Common myeloid progenitor, CD34-positive (primary cell): ENCODE results near the gene TOP1.
A peak's percentile ranks its signal among the peaks of the same experiment; 100 is the strongest.

Experiments
- CTCF ChIA-PET: fragments of 350-600 bp; sonication (Branson Sonifier 250); formaldehyde crosslinking; loops from one replicate; lab custom pipeline; 2021; ENCODE audit warnings: antibody characterized with exemption; lab: Charles Lee
- POLR2A ChIA-PET: fragments of 350-600 bp; sonication (Branson Sonifier 250); formaldehyde crosslinking; loops from one replicate; lab custom pipeline; 2021; ENCODE audit warnings: antibody characterized with exemption; lab: Charles Lee
- DNase-seq, 3 donors: peaks; one replicate each; pipeline versions ENCODE4 v3.0.0 to v3.0.0-alpha.2; 2013
- H3K27ac ChIP-seq, 2 experiments: 1 replicate in 1 of 2; 2 replicates in 1 of 2; pipeline ENCODE4 v1.7.0; 2013; ENCODE audit warnings: inconsistent platforms in 2 of 2, low read length in 2 of 2, mild to moderate bottlenecking in 2 of 2, low read depth in 1 of 2, moderate library complexity in 1 of 2; ENCODE audit not compliant: severe bottlenecking in 2 of 2, insufficient read depth in 1 of 2, poor library complexity in 1 of 2
- H3K27me3 ChIP-seq, 5 experiments: replicated peaks in 2 of 5; 1 replicate in 3 of 5; 2 replicates in 2 of 5; pipeline versions ENCODE4 v1.6.1 to v1.7.0; 2013; ENCODE audit warnings: low read length in 4 of 5, mild to moderate bottlenecking in 2 of 5, moderate library complexity in 2 of 5, inconsistent platforms in 1 of 5; ENCODE audit not compliant: insufficient read depth in 5 of 5, control insufficient read depth in 4 of 5
- H3K36me3 ChIP-seq, 4 experiments: 1 replicate in 2 of 4; 2 replicates in 2 of 4; pipeline versions ENCODE4 v1.6.1 to v1.7.0; 2013; ENCODE audit warnings: low read length in 3 of 4, control low read depth in 1 of 4, mild to moderate bottlenecking in 1 of 4; ENCODE audit not compliant: control insufficient read depth in 4 of 4, insufficient read depth in 4 of 4
- H3K4me1 ChIP-seq, 4 experiments: 1 replicate in 3 of 4; 2 replicates in 1 of 4; pipeline versions ENCODE4 v1.6.1 to v1.7.1; 2013; ENCODE audit warnings: low read length in 3 of 4, mild to moderate bottlenecking in 3 of 4, control low read depth in 1 of 4, inconsistent platforms in 1 of 4, moderate library complexity in 1 of 4; ENCODE audit not compliant: control insufficient read depth in 4 of 4, insufficient read depth in 4 of 4; ENCODE audit errors: control extremely low read depth in 1 of 4
- H3K4me3 ChIP-seq, 7 experiments: 1 replicate in 4 of 7; 2 replicates in 3 of 7; pipeline versions ENCODE4 v1.5.1 to v1.7.0; 2013; ENCODE audit warnings: mild to moderate bottlenecking in 7 of 7, low read length in 6 of 7, moderate library complexity in 6 of 7, inconsistent platforms in 2 of 7, low read depth in 2 of 7, control low read depth in 1 of 7; ENCODE audit not compliant: insufficient read depth in 4 of 7, control insufficient read depth in 1 of 7; ENCODE audit errors: extremely low read depth in 1 of 7
- H3K9me3 ChIP-seq, 5 experiments: 1 replicate in 4 of 5; 2 replicates in 1 of 5; pipeline versions ENCODE4 v1.6.1 to v1.7.1; 2013; ENCODE audit warnings: low read length in 4 of 5, mild to moderate bottlenecking in 2 of 5, inconsistent platforms in 1 of 5, low read depth in 1 of 5, moderate library complexity in 1 of 5; ENCODE audit not compliant: control insufficient read depth in 4 of 5, insufficient read depth in 2 of 5; ENCODE audit errors: control extremely low read depth in 1 of 5
- WGBS: methylation state at CpG from one replicate; pipeline ENCODE4 v1.1.5; 2013; ENCODE audit not compliant: insufficient coverage; 5-methylcytosine and 5-hydroxymethylcytosine counted together

TOP1 gene

DNA sequence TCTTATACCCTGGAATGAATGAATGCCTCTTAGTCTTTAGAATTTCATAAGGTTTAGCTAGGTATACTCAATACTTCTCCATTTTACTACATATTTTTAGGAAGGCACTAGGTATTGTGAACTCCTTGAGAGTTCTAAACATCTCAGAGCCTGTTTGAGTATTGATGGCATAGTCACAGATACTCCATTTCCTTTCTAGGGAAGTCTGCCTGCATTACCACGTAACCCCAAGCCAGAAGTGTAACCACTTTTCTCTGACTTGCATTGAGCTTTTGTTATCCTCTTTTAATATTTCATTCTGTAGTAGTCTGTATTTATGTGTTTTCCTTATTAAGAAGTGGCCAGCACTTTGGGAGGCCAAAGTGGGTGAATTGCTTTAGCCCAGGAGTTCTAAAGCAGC is 12.2 kb downstream of the TOP1 start:
- H3K4me3 ChIP-seq: no peak overlapping the region
- peak in 2 of 3 donors; percentile 46 to 50 for DNase-seq

DNA sequence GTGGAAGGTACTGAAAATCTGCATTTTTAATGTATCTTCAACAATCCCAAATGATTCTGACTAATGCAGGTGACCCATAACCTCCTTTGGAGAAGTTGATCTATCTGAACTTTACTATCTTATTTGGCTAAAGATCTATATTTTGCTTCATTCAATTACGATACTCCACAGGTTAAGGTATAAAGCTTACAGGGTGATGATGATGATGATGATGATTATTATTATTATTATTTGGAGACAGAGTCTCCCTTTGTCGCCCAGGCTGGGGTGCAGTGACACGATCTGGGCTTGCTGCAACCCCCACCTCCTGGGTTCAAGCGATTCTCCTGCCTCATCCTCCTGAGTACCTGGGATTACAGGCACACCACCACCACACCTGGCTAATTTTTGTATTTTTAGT is 13.1 kb downstream of the TOP1 start:
- DNase-seq: no peak
- Histone ChIP-seq H3K4me1 (peaks cover 2 to 27% (median 17%) of the 10 kb centered on the region in 4 experiments), H3K36me3 (peaks cover 0 to 4% (median 2%) of the 10 kb centered on the region in 4 experiments), H3K9me3 (no peaks in the 10 kb centered on the region), H3K27me3 (no peaks in the 10 kb centered on the region), H3K4me3 (no peak overlapping the region), H3K27ac (no peak overlapping the region)
- CTCF ChIA-PET: interaction anchor here (1.5 to 2.8 kb wide), 2 partner anchors 11 to 53 kb away, joined by 3 to 14 read pairs; no protein-coding TSS in a partner anchor
- 100% methylated on average over 2 of the region's 4 CpGs for WGBS
- POLR2A ChIA-PET: interaction anchor here (0.8 to 1.2 kb wide), 2 partner anchors 9 to 20 kb away, joined by 3 to 4 read pairs; no protein-coding TSS in a partner anchor

More for the DNA sequence above, 12.2 kb downstream of the TOP1 start:
- Histone ChIP-seq H3K36me3 (peaks cover 0 to 12% (median 4%) of the 10 kb centered on the region in 4 experiments), H3K4me1 (peaks cover 2 to 20% (median 12%) of the 10 kb centered on the region in 4 experiments), H3K27ac (no peak overlapping the region), H3K27me3 (no peaks in the 10 kb centered on the region), H3K9me3 (no peaks in the 10 kb centered on the region)
- ChIA-PET POLR2A (interaction anchor here (0.8 to 1.2 kb wide), 2 partner anchors 10 to 21 kb away, joined by 3 to 4 read pairs; no protein-coding TSS in a partner anchor), CTCF (interaction anchor here (0.9 to 2.8 kb wide), 10 partner anchors 10 to 71 kb away, joined by 3 to 14 read pairs (median 4); no protein-coding TSS in a partner anchor)
- WGBS: no CpG with 5 or more reads among the region's 1 CpG

DNA sequence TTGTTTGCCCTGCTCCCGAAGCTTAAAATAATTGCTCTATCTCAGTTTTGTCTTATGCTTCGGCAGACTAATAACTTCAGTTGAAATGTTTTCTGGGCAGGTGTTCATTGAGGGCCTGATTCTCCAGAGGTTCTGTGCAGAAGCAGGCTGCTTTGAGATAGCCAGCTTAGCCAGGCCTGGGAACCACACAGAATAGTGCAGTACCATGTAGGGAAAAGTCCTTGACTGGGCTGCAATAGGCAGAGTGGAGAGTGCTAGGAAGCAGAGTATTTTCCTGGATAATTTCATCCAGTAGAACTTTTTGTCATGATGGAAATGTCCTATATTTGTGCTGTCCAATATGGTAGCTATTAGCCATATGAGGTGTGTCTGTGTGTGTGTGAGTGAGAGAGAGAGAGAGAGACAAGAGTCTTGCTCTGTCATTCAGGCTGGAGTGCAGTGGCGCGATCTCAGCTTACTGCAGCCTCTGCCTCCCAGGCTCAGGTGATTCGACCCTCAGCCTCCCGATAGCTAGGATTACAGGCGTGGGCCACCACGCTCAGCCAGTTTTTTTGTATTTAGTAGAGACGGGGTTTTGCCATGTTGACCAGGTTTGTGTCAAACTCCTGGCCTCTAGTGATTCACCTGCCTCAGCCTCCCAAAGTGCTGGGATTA is 15.9 kb downstream of the TOP1 start:
- Histone ChIP-seq H3K9me3 (no peaks in the 10 kb centered on the region), H3K36me3 (peaks cover 0 to 4% (median 2%) of the 10 kb centered on the region in 4 experiments), H3K27ac (no peak overlapping the region), H3K4me1 (peaks cover 26 to 56% (median 43%) of the 10 kb centered on the region in 4 experiments), H3K27me3 (no peaks in the 10 kb centered on the region), H3K4me3 (no peak overlapping the region)
- WGBS: 100% methylated on average over 6 of the region's 9 CpGs
- no peak for DNase-seq
- POLR2A ChIA-PET: no interaction called here
- CTCF ChIA-PET: interaction anchor here (0.9 to 3.5 kb wide), 6 partner anchors 10 to 55 kb away, joined by 3 to 10 read pairs (median 4); no protein-coding TSS in a partner anchor

DNA sequence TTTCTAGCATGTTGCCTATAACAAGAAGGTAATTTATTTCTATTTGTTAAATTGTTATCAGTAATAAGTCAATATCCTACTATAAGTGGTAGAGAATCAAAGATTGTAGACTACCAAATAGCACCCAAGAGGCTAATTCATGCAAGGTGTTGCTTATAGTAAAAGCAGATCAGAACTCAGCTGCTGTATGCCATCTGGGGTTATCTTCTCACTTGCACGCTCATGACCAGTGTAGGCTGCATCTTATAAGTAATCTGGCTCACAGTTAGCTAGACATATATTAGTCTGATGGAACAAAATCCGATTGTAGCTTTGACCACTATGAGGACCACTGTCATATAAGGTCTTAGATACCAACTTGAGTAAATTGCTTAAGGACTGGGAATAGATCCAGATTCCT is 17.0 kb downstream of the TOP1 start:
- no peak overlapping the region for H3K4me3 ChIP-seq
- 100% methylated on average over 2 of the region's 2 CpGs for WGBS
- ChIA-PET POLR2A (no interaction called here), CTCF (interaction anchor here (0.6 to 3.5 kb wide), 11 partner anchors 8 to 77 kb away, joined by 3 to 12 read pairs (median 5); no protein-coding TSS in a partner anchor)
- H3K27ac ChIP-seq: no peak overlapping the region
- H3K36me3 ChIP-seq: peaks cover 0 to 4% (median 2%) of the 10 kb centered on the region in 4 experiments
- no peaks in the 10 kb centered on the region for H3K9me3 ChIP-seq
- peaks cover 27 to 57% (median 46%) of the 10 kb centered on the region in 4 experiments for H3K4me1 ChIP-seq
- H3K27me3 ChIP-seq: no peaks in the 10 kb centered on the region
- no peak for DNase-seq

DNA sequence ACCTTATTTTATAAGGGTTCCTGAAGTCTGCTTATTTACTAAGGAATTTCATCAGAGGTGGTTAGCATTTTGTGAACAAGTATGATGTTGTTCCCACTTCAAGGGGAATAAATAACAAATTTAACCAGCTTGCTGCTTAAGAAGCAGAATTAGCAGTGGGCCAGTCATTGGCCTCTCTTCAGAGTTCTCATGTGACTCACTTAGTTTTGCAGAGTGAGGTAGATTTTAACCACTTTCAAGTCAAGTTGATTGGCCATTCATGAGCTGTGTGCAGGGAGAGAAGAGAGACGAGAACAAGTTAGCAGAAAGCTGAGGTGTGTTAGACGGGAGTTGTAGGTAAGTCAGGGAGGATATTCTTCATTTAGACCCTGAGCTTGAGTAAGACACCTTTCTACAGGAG is 18.1 kb downstream of the TOP1 start:
- peak in 2 of 3 donors; percentile 31 to 40 for DNase-seq
- Histone ChIP-seq H3K27ac (no peak overlapping the region), H3K4me1 (peaks cover 35 to 62% (median 53%) of the 10 kb centered on the region in 4 experiments), H3K4me3 (no peak overlapping the region), H3K27me3 (no peaks in the 10 kb centered on the region), H3K36me3 (peaks cover 0 to 4% (median 2%) of the 10 kb centered on the region in 4 experiments), H3K9me3 (no peaks in the 10 kb centered on the region)
- POLR2A ChIA-PET: no interaction called here
- WGBS: no CpG with 5 or more reads among the region's 2 CpGs
- CTCF ChIA-PET: interaction anchor here (1.0 to 3.4 kb wide), 10 partner anchors 9 to 78 kb away, joined by 3 to 12 read pairs (median 4); no protein-coding TSS in a partner anchor

DNA sequence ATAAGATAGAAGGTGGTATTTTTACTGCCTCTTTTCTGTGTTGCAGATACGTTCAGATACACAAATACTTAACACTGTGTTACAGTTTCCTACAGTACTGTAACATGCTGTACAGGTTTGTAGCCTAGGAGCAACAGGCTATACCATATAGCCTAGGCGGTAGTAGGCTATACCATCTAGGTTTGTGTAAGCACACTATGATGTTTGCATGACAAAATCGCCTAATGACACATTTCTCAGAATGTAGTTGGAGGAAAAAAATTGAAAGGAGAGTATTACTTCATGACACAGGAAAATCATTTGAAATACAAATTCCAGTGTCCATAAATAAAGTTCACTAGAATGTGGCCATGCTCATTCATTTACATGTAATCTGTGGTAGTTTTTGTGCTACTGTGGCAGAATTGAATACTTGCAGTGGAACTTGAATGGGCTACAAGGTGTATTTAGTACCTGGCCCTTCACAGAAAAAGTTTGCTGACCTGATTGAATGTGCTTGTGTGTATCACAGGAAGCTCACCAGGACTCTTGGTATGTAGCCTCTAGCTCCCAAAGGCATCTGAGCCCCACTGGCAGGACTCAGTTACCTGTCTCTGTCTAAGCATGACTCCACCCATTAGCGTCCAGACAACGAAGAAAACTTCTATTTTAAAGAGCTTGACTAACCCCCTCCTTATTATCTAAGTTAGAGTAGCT is 18.8 kb downstream of the TOP1 start:
- Histone ChIP-seq H3K36me3 (peaks cover 0 to 4% (median 2%) of the 10 kb centered on the region in 4 experiments), H3K27ac (peak overlapping the region in 1 of 2 experiments; percentile 46), H3K4me3 (peak overlapping the region in 3 of 7 experiments; percentile 21 to 69 (median 44)), H3K27me3 (no peaks in the 10 kb centered on the region), H3K4me1 (peaks cover 35 to 66% (median 54%) of the 10 kb centered on the region in 4 experiments), H3K9me3 (no peaks in the 10 kb centered on the region)
- POLR2A ChIA-PET: no interaction called here
- 10% methylated on average over 2 of the region's 5 CpGs for WGBS
- CTCF ChIA-PET: interaction anchor here (0.9 to 3.4 kb wide), 8 partner anchors 10 to 79 kb away, joined by 3 to 12 read pairs (median 4); no protein-coding TSS in a partner anchor
- no peak for DNase-seq
